Heart left ventricle (tissue), 13 donors: ENCODE results near the gene BNIP5.

Experiments
- CTCF ChIP-seq, 12 donors: fragments of 200-600 bp; sonication (generic) in 4 of 12; IDR thresholded peaks; one replicate each; pipeline versions ENCODE4 v1.5.0 to v1.8.0; 2018 to 2022; ENCODE audit warnings: antibody characterized with exemption in 12 of 12, mild to moderate bottlenecking in 5 of 12
- POLR2A ChIP-seq, 2 donors: fragments of 450-650 bp; IDR thresholded peaks; one replicate each; pipeline ENCODE4 v1.6.1; 2017; ENCODE audit warnings: antibody characterized with exemption in 2 of 2, mild to moderate bottlenecking in 2 of 2, moderate library complexity in 2 of 2
- donor health status: ischemic (EF 13 %, LVEDD 7.1; RV severe dilation, severe dysfunction).
- donor health status: DM: no; HTN: yes; CAD: no.
- donor health status: DM: no; HTN: no; CAD: no.
- donor health status: ischemic (EF 25% LVEDD 6.9; RV normal size, moderate dysfunction).
- donor health status: ischemic (EF 25% LVEDD 5.7; RV mildly dilated, moderate dysfunction).
- donor health status: ischemic (EF 35%, LVEDD 5.7; RV mildly dilated, moderate dysfunction).
- donor health status: nonischemic (EF 11% LVEDD 7.7; RV severe dilation, severe dysfunction).
- donor health status: DM: yes; HTN: yes; CAD: no.
- donor health status: PGD.
- donor health status: ischemic (EF 29% LVEDD 5.4; RV normal size, mild dysfunction).
- donor health status: nonischemic (EF 23%, LVEDD 6.1; RV moderate dilation, normal function).

GRCh38 chr6:36349240-36349639, 12.6 kb upstream of the BNIP5 start:
- TF ChIP-seq POLR2A (IDR thresholded peaks at IDR 0.05) (no peak), CTCF (IDR thresholded peaks at IDR 0.05) (no peak)
